HUES64 (cell line): Measurements from ENCODE around the gene TECRL.

ENCODE experiments used
- H3K27ac ChIP-seq: 2 replicates; pipeline ENCODE4 v1.7.0; 2013; ENCODE audit warnings: low read depth, low read length, inconsistent platforms
- H3K27me3 ChIP-seq: 2 replicates; pipeline ENCODE4 v1.6.1; 2013; ENCODE audit warnings: mild to moderate bottlenecking, low read length; ENCODE audit not compliant: insufficient read depth
- H3K36me3 ChIP-seq: 2 replicates; pipeline ENCODE4 v1.6.1; 2013; ENCODE audit warnings: mild to moderate bottlenecking, low read length; ENCODE audit not compliant: insufficient read depth
- H3K4me1 ChIP-seq: 2 replicates; pipeline ENCODE4 v1.6.1; 2013; ENCODE audit warnings: mild to moderate bottlenecking, low read length, moderate library complexity; ENCODE audit not compliant: insufficient read depth
- H3K4me3 ChIP-seq: 2 replicates; pipeline ENCODE4 v1.5.1; 2013; ENCODE audit warnings: mild to moderate bottlenecking, low read length, moderate library complexity
- H3K9ac ChIP-seq: 2 replicates; pipeline ENCODE4 v1.6.1; 2013; ENCODE audit warnings: mild to moderate bottlenecking, low read depth, low read length
- H3K9me3 ChIP-seq: 2 replicates; pipeline ENCODE4 v1.6.1; 2013; ENCODE audit warnings: low read depth, low read length; ENCODE audit not compliant: insufficient read depth
- WGBS: fragments of 150-250, 120-280 bp; methylation state at CpG from one replicate; pipeline ENCODE4 v1.1.7; 2013; ENCODE audit warnings: missing lambda C conversion rate; 5-methylcytosine and 5-hydroxymethylcytosine counted together

The TECRL gene

DNA sequence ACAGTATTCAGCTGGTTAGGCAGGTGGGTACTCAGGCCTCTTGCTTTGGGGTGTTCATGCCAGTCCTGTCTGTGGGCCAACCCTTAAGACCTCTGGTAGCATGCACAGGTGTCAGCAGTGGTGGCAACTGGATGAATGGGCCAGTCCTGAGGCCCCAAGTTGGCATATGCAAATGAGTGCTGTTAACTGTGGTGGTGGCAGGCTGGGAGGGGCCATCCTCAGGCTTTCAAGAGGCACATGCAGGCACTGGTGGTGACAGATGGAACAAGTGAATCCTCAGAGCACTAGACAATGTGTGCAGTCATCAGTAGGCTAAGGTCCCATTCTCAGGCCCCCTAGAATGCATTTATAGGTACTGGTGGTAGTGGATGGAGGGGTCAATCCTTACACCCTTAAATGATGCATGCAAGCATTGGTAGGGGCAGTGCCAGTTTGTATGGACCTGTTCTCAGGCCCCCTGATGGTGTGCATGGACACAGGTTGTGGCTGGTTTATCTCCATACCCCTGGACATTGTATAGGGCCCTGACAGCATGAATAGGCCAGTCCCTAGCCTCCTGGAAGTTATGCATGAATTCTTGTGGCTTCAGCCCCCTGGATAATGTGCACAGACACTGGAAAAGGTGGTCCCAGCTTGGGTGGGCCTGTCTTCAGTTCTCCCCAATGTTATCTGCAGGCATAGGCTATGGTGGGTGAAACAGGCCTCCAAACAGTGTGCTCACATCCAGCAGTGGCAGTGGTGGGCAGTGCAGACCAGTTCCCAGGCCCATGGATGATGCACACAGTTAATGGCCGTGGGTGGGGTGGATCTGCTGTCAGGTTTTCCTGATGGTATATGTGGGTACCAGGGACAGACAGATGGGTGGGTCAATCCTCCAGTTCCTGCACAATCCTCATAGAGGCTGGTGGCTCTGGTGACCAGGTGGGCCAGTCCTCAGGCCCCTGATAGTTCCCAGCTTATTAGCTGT is 24.7 kb downstream of the TECRL start:
- H3K27ac ChIP-seq = no peak overlapping the region
- 87% methylated on average over 1 of the region's 1 CpG for WGBS
- no peaks in the 10 kb centered on the region for H3K27me3 ChIP-seq
- H3K4me1 ChIP-seq = no peaks in the 10 kb centered on the region
- no peaks in the 10 kb centered on the region for H3K36me3 ChIP-seq
- H3K9ac ChIP-seq = no peak overlapping the region
- no peak overlapping the region for H3K4me3 ChIP-seq
- H3K9me3 ChIP-seq = no peaks in the 10 kb centered on the region

DNA sequence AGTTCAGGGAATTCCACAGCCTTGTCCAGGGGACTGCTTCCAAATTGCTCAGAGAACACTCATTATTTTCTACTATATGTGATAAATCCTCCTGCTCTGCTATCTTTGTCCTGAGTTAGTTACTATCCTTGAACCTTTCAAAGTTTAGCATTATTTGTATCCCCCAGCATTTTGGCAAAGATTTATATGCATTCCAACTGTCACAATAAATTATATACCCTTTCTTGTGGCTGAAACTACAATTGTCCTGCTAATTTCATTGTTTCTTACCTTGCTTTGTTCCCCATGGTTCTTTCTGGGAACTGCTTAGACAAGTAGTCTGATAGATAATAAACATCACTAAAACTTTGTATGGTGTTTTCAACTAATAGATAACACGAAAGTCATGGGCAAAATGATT is 40.5 kb downstream of the TECRL start:
- Histone ChIP-seq H3K4me3 (no peak overlapping the region), H3K9ac (no peak overlapping the region), H3K27ac (no peak overlapping the region), H3K36me3 (no peaks in the 10 kb centered on the region), H3K4me1 (no peaks in the 10 kb centered on the region), H3K27me3 (no peaks in the 10 kb centered on the region), H3K9me3 (no peaks in the 10 kb centered on the region)
- 100% methylated on average over 1 of the region's 1 CpG for WGBS

DNA sequence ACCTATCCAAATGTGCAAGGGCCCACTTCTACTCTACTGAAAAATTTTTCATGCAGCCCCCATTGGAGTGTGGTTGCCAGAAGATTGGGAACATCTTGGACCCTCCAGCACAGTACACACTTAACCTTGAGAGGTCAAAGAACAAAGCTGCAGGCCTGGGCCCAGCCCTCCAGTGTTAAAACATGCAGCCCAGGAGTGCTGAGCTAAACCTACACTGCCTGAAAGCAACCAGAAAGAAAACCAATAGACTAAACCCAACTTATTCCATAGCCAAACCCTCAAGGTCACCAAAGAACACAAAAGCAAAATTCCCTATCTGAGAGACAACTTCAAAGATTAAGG is 47.9 kb downstream of the TECRL start:
- no peaks in the 10 kb centered on the region for H3K4me1 ChIP-seq
- no peak overlapping the region for H3K27ac ChIP-seq
- no peak overlapping the region for H3K4me3 ChIP-seq
- H3K9ac ChIP-seq = no peak overlapping the region
- H3K36me3 ChIP-seq = no peaks in the 10 kb centered on the region
- no peaks in the 10 kb centered on the region for H3K27me3 ChIP-seq
- no peaks in the 10 kb centered on the region for H3K9me3 ChIP-seq

DNA sequence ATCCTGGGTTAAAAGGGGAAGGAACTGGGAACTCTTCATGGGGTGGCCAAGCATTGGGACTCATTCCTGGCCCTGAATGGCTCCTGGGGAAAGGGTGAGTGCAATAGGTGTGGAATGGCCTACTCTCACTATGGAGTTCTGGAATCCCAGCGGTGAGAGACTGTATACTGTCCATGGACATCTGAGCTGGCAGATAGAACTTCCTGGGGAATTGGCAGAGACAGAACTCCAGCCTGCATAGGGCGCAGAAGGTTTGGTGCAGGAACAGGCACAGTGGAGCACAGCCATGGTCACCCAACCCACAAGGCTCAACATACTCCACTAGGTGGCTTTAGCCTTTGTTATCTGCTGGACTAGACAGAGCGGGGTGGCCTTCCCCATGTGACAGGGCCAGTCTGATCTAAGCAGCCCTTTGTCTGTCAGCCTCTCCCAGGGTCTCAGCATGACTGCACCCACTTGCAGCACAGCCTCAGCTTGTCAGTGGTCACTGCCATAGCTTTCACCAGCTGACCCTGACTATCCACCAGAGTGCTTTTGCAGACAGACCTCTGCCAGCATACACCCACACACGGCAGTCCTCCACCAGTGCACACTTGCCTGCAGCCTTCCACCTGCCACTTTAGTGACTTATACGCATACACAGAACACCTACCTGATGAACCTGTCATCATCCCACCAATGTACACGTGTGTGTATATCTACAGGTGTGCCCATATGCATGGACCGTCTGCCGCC is 48.4 kb downstream of the TECRL start:
- no peak overlapping the region for H3K4me3 ChIP-seq
- 98% methylated on average over 8 of the region's 8 CpGs for WGBS

DNA sequence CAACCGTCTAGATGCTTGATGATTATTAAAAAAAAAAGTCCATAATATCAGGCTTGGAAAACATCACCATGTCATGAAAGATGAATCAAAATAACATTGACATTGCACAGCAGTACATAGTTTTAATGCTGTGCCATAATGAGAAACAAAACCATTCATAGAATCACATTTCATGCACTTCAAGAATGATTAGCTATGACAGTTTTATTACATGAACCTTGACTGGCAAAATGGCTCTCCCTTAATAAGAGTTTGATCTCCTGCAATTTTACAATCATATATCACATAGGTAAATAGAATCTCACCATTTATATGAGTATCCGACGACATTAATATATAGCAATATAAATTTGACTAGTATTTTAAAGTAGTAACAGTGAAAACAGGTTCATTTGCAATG is 49.8 kb downstream of the TECRL start:
- Histone ChIP-seq H3K4me3 (no peak overlapping the region), H3K27me3 (no peaks in the 10 kb centered on the region), H3K9ac (no peak overlapping the region), H3K4me1 (no peaks in the 10 kb centered on the region), H3K36me3 (no peaks in the 10 kb centered on the region), H3K9me3 (no peaks in the 10 kb centered on the region), H3K27ac (no peak overlapping the region)
- 100% methylated on average over 1 of the region's 3 CpGs for WGBS

More for the DNA sequence above, 48.4 kb downstream of the TECRL start:
- Histone ChIP-seq H3K27ac (no peak overlapping the region), H3K9me3 (no peaks in the 10 kb centered on the region), H3K9ac (no peak overlapping the region), H3K4me1 (no peaks in the 10 kb centered on the region), H3K27me3 (no peaks in the 10 kb centered on the region), H3K36me3 (no peaks in the 10 kb centered on the region)

DNA sequence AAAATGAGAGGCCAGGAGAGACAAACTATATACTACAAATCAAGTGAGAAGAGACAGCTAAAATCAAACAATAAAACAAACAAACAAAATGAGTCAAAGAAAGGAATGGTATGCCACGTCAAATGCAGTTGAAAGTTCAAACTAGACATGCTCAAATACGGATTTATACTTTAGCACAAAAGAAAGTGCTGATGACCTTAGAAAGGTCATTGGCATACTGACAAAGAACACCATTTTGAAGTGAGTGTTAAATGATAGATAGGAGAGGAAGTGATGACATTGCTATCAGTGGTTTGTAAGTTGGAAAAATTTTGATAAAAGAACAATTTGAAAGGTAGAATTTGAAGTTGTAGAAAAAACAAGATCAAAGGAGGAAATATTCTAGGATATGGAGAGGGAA is 55.3 kb downstream of the TECRL start:
- Histone ChIP-seq H3K4me3 (no peak overlapping the region), H3K9me3 (no peaks in the 10 kb centered on the region), H3K27me3 (no peaks in the 10 kb centered on the region), H3K36me3 (no peaks in the 10 kb centered on the region), H3K4me1 (no peaks in the 10 kb centered on the region), H3K9ac (no peak overlapping the region), H3K27ac (no peak overlapping the region)
- 98% methylated on average over 2 of the region's 2 CpGs for WGBS

DNA sequence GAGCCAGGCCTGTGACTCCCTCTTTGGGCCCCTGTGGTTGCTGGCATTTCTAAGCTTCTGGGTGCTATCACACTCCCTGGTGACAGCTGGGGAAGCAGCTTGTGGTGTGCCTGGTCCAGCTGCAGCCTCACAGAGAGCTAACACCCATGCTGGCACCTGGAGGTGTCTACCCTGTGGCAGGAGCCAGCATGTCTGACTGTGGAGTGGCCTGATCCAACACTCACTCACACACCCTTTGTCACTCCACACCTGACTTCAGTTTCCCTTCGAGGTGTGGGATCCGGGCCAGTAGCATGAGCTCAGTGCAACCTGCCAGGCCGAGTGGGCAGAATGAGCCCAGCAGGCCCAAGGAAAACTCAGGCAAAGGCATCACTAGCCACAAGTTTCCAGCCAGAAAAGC is 67.5 kb downstream of the TECRL start:
- H3K9me3 ChIP-seq = no peaks in the 10 kb centered on the region
- no peak overlapping the region for H3K9ac ChIP-seq
- no peaks in the 10 kb centered on the region for H3K4me1 ChIP-seq
- no peaks in the 10 kb centered on the region for H3K27me3 ChIP-seq
- WGBS = 93% methylated on average over 3 of the region's 3 CpGs
- H3K27ac ChIP-seq = no peak overlapping the region
- no peaks in the 10 kb centered on the region for H3K36me3 ChIP-seq
- H3K4me3 ChIP-seq = no peak overlapping the region

DNA sequence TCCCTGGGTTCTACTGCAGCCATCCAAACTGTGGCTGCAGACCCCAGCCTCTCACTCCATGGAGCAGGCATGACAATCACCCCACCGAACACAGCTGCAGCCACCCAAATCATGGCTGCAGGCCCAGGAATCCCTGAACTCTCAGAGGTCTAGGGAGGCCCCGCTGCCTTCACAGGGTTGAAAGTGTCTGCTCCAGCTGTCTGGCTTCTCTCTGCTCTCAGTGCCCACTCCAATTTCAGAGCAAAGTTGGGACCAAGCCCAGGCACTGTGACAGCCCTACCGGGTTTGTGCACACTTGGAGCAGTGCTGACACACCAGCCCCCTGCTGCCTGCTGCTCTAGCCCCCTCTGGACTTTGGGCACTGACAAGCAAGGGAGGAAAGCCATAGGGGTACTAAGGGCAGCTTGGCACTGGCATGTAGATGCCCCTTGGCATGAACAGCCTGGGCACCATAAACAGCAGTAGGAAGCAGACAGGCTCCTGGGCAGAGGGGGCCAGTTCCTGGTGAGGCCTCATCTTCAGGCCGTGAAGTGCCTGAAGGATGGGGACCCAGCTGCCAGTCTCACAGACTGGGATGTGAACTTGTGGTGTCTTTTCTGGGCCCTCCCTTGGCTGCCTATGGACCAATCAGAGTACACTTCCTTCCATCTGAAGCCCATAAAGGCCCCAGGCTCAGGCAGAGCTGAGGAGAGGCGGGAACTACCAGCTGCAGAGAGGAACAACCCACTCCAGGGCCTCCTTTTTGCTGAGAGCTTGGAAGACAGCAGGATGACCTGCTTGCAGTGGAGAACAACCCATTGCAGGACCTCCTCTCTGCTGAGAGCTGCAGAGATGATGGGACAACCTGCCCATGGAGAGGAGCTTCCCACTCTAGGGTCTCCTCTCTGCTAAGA is 68.8 kb downstream of the TECRL start:
- no peaks in the 10 kb centered on the region for H3K4me1 ChIP-seq
- H3K4me3 ChIP-seq = no peak overlapping the region
- H3K36me3 ChIP-seq = no peaks in the 10 kb centered on the region
- no peaks in the 10 kb centered on the region for H3K27me3 ChIP-seq
- 97% methylated on average over 5 of the region's 5 CpGs for WGBS
- no peak overlapping the region for H3K27ac ChIP-seq
- no peak overlapping the region for H3K9ac ChIP-seq
- no peaks in the 10 kb centered on the region for H3K9me3 ChIP-seq

DNA sequence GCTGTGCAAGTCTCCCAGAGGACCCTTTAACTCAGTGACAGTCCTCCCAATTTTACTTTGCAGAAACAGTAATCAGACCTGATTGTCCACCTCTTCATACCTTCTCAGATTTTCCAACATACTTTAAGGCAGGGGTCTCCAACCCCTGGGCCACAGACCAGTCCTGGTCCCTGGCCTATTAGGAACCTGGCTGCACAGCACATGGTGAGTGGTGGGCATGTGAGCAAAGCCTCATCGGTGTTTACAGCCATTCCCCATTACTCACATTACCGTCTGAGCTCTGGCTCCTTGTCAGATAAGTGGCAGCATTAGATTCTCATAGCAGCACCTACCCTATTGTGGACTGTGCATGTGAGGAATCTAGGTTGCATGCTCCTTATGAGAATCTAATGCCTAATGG is 74.3 kb downstream of the TECRL start:
- 100% methylated on average over 2 of the region's 2 CpGs for WGBS
- Histone ChIP-seq H3K4me1 (no peaks in the 10 kb centered on the region), H3K27me3 (no peaks in the 10 kb centered on the region), H3K4me3 (no peak overlapping the region), H3K9ac (no peak overlapping the region), H3K36me3 (no peaks in the 10 kb centered on the region), H3K27ac (no peak overlapping the region), H3K9me3 (no peaks in the 10 kb centered on the region)

DNA sequence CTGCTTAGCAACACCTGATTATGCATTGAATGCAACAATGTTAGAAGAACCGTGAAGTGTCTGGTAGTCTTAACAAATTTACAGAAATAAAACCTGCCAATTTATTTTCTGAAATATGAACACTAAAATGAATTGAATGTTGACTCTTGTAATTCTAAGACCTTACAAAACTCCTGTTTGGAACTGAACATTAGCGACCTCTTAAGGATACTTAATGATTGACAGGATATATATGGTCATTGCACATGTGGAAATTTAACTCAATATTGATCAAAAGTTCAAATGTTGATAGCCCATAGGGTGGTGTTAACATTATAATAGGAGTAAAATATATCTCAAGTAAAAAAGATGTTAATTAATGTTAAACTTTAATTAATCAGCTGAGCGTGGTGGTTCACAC is 79.1 kb downstream of the TECRL start:
- no peaks in the 10 kb centered on the region for H3K27me3 ChIP-seq
- no peak overlapping the region for H3K27ac ChIP-seq
- WGBS = 80% methylated on average over 1 of the region's 3 CpGs
- H3K4me1 ChIP-seq = no peaks in the 10 kb centered on the region
- H3K4me3 ChIP-seq = no peak overlapping the region
- H3K9me3 ChIP-seq = peaks cover 4% of the 10 kb centered on the region; the same call in 1 of the 2 replicates
- no peaks in the 10 kb centered on the region for H3K36me3 ChIP-seq
- H3K9ac ChIP-seq = no peak overlapping the region

DNA sequence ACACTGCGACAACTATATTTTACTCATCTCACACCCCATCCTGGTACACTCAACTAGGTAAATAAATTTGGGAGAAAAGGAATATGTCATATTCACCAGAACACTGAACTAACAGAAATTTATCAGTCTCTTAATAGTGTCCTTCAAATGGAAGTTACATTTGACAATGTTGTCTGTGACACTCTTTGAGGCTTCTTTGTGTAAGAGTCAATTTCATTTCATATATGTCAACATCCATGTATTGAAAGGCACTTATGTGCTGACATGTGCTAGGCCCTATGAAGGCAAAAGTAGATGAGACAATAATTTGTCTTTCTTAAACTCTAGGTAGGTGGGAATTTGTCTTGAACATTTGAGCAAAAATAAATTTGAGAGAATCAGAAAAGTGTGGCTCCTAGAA is 82.0 kb downstream of the TECRL start:
- 100% methylated on average over 1 of the region's 1 CpG for WGBS
- Histone ChIP-seq H3K4me1 (no peaks in the 10 kb centered on the region), H3K27me3 (no peaks in the 10 kb centered on the region), H3K27ac (no peak overlapping the region), H3K4me3 (no peak overlapping the region), H3K36me3 (no peaks in the 10 kb centered on the region), H3K9me3 (peaks cover 10% of the 10 kb centered on the region), H3K9ac (no peak overlapping the region)
